Activated CD4-positive, alpha-beta memory T cell treated with anti-CD3 and anti-CD28 coated beads, Interleukin-2, amount 10 ng/mL, durations not matched to agents 7 days and 5 days (primary cell): ENCODE data around the gene SGMS2. TPM values are rescaled to one million over a fixed set of nuclear protein-coding genes. Genes with fewer than 3 reads are reported as not detected.

Experiments used
- CTCF ChIA-PET: fragments of 350-600 bp; sonication (Branson Sonifier 250); formaldehyde crosslinking; loops from one replicate; lab custom pipeline; 2021; ENCODE audit warnings: antibody characterized with exemption, inconsistent platforms; lab: Charles Lee
- POLR2A ChIA-PET: fragments of 350-600 bp; sonication (Branson Sonifier 250); formaldehyde crosslinking; loops from one replicate; lab custom pipeline; 2021; ENCODE audit warnings: antibody characterized with exemption; lab: Charles Lee
- DNase-seq: peaks from one replicate; pipeline ENCODE4 v3.0.0-alpha.2; 2020
- H3K27ac Mint-ChIP-seq: one replicate; pipeline ENCODE4 v1.8.0; 2021; ENCODE audit warnings: mild to moderate bottlenecking, mixed read lengths
- H3K27me3 Mint-ChIP-seq: one replicate; pipeline ENCODE4 v1.8.0; 2021; ENCODE audit warnings: mixed read lengths
- H3K36me3 Mint-ChIP-seq: one replicate; pipeline ENCODE4 v1.8.0; 2021; ENCODE audit warnings: low read depth, mixed read lengths
- H3K4me1 Mint-ChIP-seq: one replicate; pipeline ENCODE4 v1.8.0; 2021; ENCODE audit warnings: mixed read lengths
- H3K4me3 Mint-ChIP-seq: one replicate; pipeline ENCODE4 v1.8.0; 2021; ENCODE audit warnings: mild to moderate bottlenecking, mixed read lengths
- H3K9me3 Mint-ChIP-seq: one replicate; pipeline ENCODE4 v1.8.0; 2021; ENCODE audit warnings: mixed read lengths
- total RNA-seq, 2 experiments: library from RNA; stranded (reverse); gene quantifications; one replicate each; pipeline ENCODE4 v1.2.3, GENCODE V29; 2021

SGMS2 gene
- total RNA-seq, 2 experiments from 2014 or later: 0.10 to 0.48 TPM

DNA sequence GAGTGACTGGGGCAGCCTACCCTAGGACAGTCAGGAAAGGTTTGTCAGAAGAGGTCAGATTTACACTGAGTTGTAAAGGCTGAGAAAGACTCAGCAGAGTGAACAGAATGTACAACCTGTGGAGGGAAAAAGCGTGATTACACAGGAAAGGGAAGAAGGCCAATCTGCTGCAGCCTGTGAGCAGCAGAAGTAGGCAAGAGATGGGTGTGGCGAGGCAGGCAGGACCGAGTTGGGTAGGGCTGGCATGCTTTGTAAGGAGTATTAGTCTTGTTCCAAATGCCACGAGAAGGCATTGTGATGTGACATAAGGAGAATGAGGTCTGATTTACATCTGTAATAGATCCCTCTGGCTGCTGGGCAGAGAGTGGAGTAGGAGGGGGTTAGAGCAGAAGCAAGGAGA lies 12.6 kb downstream of the SGMS2 start:
- POLR2A ChIA-PET: no interaction called here
- no peaks in the 10 kb centered on the region for H3K9me3 Mint-ChIP-seq

DNA sequence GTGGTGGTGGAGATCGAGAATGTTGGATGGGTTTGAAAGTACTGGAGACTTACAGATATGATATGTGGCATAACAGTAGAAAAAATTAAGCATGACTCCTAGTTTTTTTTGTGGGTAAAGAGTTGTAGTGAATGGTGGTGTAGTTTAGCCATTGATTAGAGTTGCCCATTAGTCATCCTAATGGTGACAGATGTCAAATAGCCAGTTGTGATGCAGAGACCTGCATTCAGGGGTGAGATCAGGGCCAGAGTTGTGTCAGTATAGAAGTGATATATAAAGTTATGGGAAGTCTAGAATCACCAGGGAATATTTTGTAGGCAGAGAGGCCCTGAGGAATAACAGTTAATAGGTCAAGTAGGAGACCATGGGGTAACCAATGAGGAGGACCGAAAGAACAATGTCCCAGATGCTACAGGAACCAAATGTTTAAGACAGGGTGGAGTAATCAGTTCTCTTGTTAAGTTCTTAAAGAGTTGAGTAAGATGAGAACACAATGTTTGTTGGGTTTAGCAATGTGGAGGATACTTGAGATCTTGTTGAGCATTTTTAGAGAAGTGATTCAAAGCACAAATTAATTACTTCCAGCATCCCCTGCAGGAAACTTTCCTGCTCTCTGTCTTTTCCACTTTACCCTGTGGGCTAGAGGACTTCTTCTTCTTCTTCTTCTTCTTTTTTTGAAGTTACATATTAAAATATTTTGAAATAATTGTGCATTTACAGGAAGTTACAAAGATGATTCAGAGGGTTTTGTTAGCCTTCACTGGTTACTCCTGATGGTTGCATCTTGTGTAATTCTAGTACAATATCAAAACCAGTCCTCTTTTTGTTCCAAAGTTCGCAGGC lies 13.3 kb downstream of the SGMS2 start:
- ChIA-PET POLR2A (no interaction called here), CTCF (no interaction called here)
- H3K4me1 Mint-ChIP-seq: no peaks in the 10 kb centered on the region
- DNase-seq: no peak
- H3K27me3 Mint-ChIP-seq: peaks cover 9% of the 10 kb centered on the region
- H3K27ac Mint-ChIP-seq: no peak overlapping the region
- no peak overlapping the region for H3K4me3 Mint-ChIP-seq
- H3K9me3 Mint-ChIP-seq: no peaks in the 10 kb centered on the region
- no peaks in the 10 kb centered on the region for H3K36me3 Mint-ChIP-seq

More for the DNA sequence above, 12.6 kb downstream of the SGMS2 start:
- no peaks in the 10 kb centered on the region for H3K36me3 Mint-ChIP-seq
- H3K4me3 Mint-ChIP-seq: no peak overlapping the region
- H3K27ac Mint-ChIP-seq: no peak overlapping the region
- no peak for DNase-seq
- peaks cover 7% of the 10 kb centered on the region for H3K27me3 Mint-ChIP-seq
- H3K4me1 Mint-ChIP-seq: no peaks in the 10 kb centered on the region
- CTCF ChIA-PET: no interaction called here

DNA sequence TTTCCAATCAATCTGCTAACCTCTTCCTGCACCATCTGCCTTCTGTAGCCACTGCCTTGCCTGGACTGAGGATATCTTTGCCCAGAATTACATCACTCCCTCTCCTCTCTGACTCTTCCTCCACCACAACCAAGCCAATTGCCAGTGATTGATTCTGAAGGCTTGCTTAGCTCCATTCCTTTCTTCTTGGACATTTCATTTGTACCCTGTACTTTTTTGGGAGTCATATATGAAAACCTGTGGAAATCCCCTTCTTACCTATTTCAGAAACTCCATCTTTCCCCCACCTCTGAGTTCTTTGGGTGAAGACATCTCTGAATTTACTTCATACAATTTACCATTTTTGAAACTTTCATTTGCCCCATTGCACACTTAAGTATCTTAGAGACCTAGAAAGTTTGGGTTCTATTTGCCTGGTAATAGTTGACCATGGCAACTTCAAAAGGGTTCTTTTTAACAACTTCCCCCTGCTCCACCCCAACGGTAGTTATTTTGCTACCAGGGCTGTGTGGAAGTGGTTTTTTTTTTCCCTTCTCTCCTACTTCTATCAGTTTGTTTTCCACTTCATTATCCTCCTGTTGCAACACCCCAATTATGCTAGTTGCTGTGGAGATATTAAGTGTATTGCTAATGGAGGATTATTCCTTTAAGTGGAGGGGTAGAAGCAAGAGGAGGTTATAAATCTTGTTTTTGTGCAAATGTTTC lies 14.3 kb downstream of the SGMS2 start:
- ChIA-PET CTCF (no interaction called here), POLR2A (no interaction called here)
- DNase-seq: no peak
- Mint-ChIP-seq H3K27me3 (peaks cover 9% of the 10 kb centered on the region), H3K9me3 (no peaks in the 10 kb centered on the region), H3K36me3 (no peaks in the 10 kb centered on the region), H3K4me1 (no peaks in the 10 kb centered on the region), H3K27ac (no peak overlapping the region), H3K4me3 (no peak overlapping the region)

DNA sequence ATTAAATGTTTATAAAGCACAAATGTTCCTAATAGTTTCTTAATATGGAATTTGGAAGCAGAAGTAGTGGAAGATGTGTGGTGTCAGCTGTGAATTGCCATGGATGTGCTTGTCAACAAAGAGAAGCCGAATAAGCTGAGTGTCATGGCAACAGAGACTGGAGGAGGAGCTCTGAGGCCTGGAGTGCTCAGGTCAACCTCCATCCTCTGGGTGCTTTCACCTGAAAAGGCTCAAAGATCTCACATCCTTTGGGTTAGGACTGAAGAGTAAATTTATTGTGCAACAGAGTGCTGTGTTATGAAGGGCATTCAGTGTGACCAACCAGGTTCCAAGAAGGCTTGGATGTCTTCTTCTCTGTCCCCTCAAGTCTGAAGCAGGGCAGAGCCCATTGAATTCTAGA lies 18.7 kb downstream of the SGMS2 start:
- Mint-ChIP-seq H3K4me1 (no peaks in the 10 kb centered on the region), H3K36me3 (no peaks in the 10 kb centered on the region), H3K27ac (no peak overlapping the region), H3K27me3 (peaks cover 12% of the 10 kb centered on the region), H3K4me3 (no peak overlapping the region), H3K9me3 (no peaks in the 10 kb centered on the region)
- POLR2A ChIA-PET: no interaction called here
- DNase-seq: no peak
- CTCF ChIA-PET: no interaction called here

DNA sequence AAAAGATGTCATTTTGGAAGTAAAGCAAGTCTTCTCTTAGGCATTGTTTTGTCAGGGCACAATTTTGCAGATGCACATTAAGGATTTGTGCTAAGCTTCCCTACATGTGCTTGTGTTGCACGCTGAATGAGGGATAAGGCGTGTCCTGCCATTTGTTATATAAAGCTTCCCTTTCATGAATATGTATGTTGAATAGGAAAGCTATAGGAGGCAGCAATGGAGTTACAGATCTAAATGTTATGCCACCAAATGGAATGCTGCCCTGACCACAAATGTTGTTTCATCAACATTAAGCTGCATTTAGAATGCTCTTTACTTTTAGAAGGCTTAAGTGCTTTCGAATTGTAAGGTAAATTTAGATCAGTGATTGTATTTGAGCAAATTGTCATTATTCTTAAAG lies 20.9 kb downstream of the SGMS2 start:
- Mint-ChIP-seq H3K9me3 (no peaks in the 10 kb centered on the region), H3K36me3 (no peaks in the 10 kb centered on the region), H3K4me3 (no peak overlapping the region), H3K27ac (no peak overlapping the region), H3K4me1 (no peaks in the 10 kb centered on the region), H3K27me3 (peaks cover 12% of the 10 kb centered on the region)
- ChIA-PET POLR2A (no interaction called here), CTCF (no interaction called here)
- DNase-seq: no peak

DNA sequence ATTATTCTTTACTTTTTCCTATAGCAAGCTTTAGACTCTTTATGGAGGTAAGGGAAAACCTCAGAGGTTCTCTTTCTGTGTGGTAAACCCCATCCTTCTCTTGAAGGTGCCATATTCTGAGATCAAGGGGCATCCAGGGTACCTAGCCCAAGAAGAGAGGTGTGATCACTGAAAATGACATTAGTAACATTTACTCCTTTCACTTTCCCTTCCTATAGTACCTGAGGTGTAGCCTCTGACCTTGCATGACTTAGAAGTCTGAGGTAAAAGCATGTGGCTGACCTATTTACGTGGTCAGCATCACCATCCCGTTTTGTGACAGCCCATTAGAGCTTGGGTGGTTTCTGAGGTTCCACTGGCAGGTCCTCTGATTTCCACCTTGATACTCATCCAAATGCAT lies 25.7 kb downstream of the SGMS2 start:
- Mint-ChIP-seq H3K9me3 (no peaks in the 10 kb centered on the region), H3K27me3 (peaks cover 20% of the 10 kb centered on the region), H3K4me1 (no peaks in the 10 kb centered on the region), H3K27ac (no peak overlapping the region), H3K36me3 (no peaks in the 10 kb centered on the region), H3K4me3 (no peak overlapping the region)
- POLR2A ChIA-PET: no interaction called here
- no peak for DNase-seq
- CTCF ChIA-PET: no interaction called here

DNA sequence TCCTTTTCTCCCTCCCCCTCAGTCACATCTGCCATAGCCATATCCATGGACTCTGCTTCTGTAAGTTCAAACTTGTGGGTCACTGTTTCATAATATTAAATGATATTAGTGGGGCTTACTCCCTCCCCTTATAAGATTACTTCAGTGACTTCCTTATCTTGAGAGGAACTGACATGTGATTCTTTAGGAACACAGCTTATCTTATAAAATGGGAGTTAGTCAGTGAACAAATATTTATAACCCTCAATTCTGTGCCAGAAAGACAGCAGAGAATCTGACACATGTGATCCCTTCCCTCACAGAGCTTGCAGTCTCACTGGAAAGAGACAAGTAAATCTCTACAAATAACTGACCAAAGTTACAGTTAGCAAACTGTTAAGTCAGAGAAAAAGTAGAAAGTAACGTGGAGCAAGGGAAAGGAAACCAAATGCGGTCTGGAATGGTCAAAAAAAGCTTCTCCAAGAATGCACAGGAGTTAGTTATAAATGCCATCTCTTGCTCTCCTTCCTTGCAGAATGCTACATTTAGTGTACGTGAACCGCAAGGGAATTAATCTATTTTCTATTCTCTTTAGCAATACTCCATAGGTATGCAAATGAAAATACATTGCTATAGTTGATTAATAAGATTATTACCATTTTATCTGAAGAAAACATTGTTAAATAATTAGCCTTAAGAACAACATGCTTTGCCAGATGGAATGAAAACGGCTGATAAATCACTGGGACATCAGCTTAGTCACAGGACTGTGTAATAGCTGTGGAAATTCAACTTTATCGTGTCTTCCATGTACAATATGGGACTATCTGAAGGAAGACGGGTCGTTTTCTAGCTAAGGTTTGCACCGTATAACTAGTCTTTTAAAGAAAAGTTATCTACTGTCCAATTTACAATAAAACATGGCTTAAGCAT lies 29.0 kb downstream of the SGMS2 start:
- Mint-ChIP-seq H3K36me3 (no peaks in the 10 kb centered on the region), H3K4me3 (no peak overlapping the region), H3K9me3 (no peaks in the 10 kb centered on the region), H3K4me1 (no peaks in the 10 kb centered on the region), H3K27ac (no peak overlapping the region), H3K27me3 (peaks cover 28% of the 10 kb centered on the region)
- POLR2A ChIA-PET: no interaction called here
- DNase-seq: no peak
- CTCF ChIA-PET: no interaction called here

DNA sequence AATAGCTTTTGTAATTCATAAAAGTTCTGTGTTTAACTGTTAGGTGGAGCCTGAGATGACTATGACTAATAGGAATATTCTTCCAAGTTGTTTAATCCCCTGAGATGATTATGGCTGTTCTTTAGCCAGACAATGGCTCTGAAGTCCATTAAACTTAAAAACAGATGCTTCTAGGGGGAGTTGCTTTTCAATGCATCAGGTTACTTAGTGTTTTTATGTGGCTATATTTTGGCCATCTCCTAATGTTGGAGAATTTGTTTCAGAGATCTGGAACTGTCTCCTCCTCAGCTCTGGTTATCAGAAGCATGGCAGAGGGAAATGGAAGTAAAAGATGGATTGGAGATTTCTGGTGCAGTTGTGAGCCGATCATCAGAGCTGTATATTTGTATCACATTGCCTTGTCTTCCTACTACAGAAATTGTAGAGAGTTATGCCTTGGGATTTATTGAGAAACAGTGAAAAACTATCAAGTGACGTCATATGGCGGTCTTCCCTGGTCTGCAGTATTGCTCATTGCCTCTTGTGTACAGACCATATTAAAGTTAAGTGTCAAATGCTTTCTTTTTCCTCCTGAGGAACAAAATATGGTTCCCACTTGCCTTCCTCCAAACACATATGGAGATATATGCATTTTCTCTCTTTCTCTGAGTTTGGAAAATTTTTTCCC lies 29.8 kb downstream of the SGMS2 start:
- Mint-ChIP-seq H3K4me3 (no peak overlapping the region), H3K9me3 (no peaks in the 10 kb centered on the region), H3K36me3 (no peaks in the 10 kb centered on the region), H3K27me3 (peaks cover 28% of the 10 kb centered on the region), H3K4me1 (no peaks in the 10 kb centered on the region), H3K27ac (no peak overlapping the region)
- ChIA-PET POLR2A (no interaction called here), CTCF (no interaction called here)
- DNase-seq: no peak

DNA sequence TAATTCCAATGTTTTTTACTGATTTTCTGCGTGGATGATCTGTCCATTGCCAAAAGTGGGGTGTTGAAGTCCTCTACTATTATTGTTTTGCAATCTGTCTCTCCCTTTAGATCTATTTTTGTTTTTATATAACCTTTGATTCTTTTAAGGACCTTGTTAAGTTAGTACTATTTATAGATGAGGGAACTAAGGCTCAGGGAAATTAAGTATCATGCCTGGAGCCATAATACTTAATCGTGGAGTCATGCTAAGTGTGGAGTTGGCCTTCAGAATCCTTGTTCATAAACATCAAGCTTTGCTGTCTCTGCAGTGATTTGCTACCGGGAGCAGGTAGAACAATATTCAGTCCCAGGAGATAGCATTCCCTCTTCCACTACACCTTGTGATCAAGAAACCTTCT lies 31.0 kb downstream of the SGMS2 start:
- CTCF ChIA-PET: no interaction called here
- no peaks in the 10 kb centered on the region for H3K36me3 Mint-ChIP-seq
- DNase-seq: no peak
- no peak overlapping the region for H3K4me3 Mint-ChIP-seq
- no peak overlapping the region for H3K27ac Mint-ChIP-seq
- POLR2A ChIA-PET: no interaction called here
- H3K4me1 Mint-ChIP-seq: no peaks in the 10 kb centered on the region
- H3K9me3 Mint-ChIP-seq: no peaks in the 10 kb centered on the region
- peaks cover 27% of the 10 kb centered on the region for H3K27me3 Mint-ChIP-seq

DNA sequence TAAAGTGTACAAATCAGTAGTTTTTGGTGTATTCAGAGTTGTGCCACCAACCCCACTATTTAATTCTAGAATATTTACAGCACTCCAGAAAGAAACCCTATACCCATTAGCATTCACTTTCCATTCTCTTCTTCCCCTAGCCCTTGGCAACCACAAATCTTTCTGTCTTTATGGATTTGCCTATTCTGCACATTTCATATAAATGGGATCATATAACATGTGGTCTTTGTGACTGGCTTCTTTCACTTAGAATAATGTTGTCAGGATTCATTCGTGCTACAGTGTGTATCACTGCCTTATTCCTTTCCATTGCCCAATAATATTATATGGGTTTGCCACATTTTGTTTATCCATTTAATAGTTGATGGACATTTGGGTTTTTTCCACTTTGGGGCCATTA lies 32.2 kb downstream of the SGMS2 start:
- Mint-ChIP-seq H3K27me3 (peaks cover 24% of the 10 kb centered on the region), H3K36me3 (no peaks in the 10 kb centered on the region), H3K4me3 (no peak overlapping the region), H3K27ac (no peak overlapping the region), H3K4me1 (peaks cover 1% of the 10 kb centered on the region), H3K9me3 (no peaks in the 10 kb centered on the region)
- ChIA-PET CTCF (no interaction called here), POLR2A (no interaction called here)
- DNase-seq: no peak

DNA sequence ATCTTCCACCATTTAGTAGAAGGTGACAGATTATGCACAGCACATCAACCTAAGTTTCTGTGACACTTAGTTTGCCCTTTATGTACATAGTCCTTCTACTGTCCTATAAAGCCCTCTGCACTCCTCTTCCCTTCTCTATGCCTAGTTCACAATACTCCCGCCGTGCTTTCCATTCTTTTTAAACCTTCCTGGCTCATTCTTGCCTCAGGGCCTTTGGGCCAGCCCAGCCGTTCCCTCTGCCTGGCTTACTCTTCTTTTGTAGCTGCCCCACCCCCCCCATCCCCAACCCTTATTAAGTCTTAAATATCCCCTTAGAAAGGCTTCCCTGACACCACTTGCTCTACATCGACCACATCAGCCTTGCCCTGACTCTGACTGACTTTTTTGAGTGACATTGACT lies 33.0 kb downstream of the SGMS2 start:
- Mint-ChIP-seq H3K36me3 (no peaks in the 10 kb centered on the region), H3K9me3 (no peaks in the 10 kb centered on the region), H3K4me3 (no peak overlapping the region), H3K4me1 (peaks cover 6% of the 10 kb centered on the region), H3K27ac (no peak overlapping the region), H3K27me3 (peaks cover 24% of the 10 kb centered on the region)
- DNase-seq: no peak
- POLR2A ChIA-PET: no interaction called here
- CTCF ChIA-PET: no interaction called here

DNA sequence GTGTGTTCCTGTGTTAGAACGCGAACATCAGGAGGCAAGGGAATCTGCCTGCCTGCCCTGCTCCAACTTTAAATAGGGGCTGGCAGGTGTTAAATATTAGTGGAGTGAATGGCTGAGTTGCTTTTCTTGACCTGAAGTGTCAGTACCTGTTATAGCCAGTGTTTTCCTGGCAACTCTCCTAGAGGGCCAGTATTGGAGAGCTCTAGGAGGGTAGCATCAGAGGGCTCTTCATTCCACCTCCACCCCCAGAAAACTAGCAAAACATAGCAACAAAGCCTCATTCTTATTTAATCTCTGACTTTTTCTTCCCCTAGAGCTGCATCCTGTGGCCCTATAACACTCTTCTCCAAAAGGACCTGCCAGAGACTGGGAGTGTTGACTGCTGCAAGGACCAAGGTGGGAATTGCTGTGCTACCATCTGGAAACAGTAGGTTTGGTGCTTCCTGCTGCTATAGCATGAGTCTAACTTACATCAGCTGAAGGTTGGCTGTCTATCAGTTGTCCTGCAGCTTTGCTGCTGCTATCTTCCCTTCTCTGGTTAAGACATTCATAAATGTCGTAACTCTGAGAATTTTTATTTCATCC lies 33.5 kb downstream of the SGMS2 start:
- DNase-seq: no peak
- H3K4me1 Mint-ChIP-seq: peaks cover 11% of the 10 kb centered on the region
- no peak overlapping the region for H3K27ac Mint-ChIP-seq
- peaks cover 28% of the 10 kb centered on the region for H3K27me3 Mint-ChIP-seq
- ChIA-PET CTCF (no interaction called here), POLR2A (no interaction called here)
- H3K9me3 Mint-ChIP-seq: no peaks in the 10 kb centered on the region
- no peak overlapping the region for H3K4me3 Mint-ChIP-seq
- H3K36me3 Mint-ChIP-seq: no peaks in the 10 kb centered on the region
